Lower lobe of right lung (tissue), 2 donors: ENCODE measurements around the gene MND1. TPM values are rescaled to one million over a fixed set of nuclear protein-coding genes. Genes with fewer than 3 reads are reported as not detected.

Experiments
- ATAC-seq, 2 donors: fragments of 200-7000 bp; cut with Tn5 transposase; one replicate each; pipeline ENCODE4 v1.9.1; 2020 to 2022; ENCODE audit warnings: mild to moderate bottlenecking in 2 of 2, moderate library complexity in 2 of 2
- DNase-seq: peaks from one replicate; pipeline ENCODE4 v3.0.0-alpha.2; 2020
- H3K27ac ChIP-seq: fragments of 200-600 bp; one replicate; pipeline ENCODE4 v1.8.0; 2022
- H3K27me3 ChIP-seq: fragments of 200-600 bp; one replicate; pipeline ENCODE4 v1.8.0; 2022; ENCODE audit warnings: low read depth
- H3K36me3 ChIP-seq: fragments of 200-600 bp; one replicate; pipeline ENCODE4 v1.8.0; 2022; ENCODE audit warnings: mild to moderate bottlenecking
- H3K4me1 ChIP-seq: fragments of 200-600 bp; one replicate; pipeline ENCODE4 v1.8.0; 2022
- H3K4me3 ChIP-seq: fragments of 200-600 bp; one replicate; pipeline ENCODE4 v1.8.0; 2022; ENCODE audit warnings: mild to moderate bottlenecking
- H3K9me3 ChIP-seq: fragments of 200-600 bp; one replicate; pipeline ENCODE4 v1.8.0; 2022
- intact Hi-C: fragments of 100-400 bp; cut with DNase I; formaldehyde crosslinking; loops from one replicate; pipeline ENCODE4 v1.11.0; 2022
- total RNA-seq: library from RNA; stranded (reverse); fragmentation: NEBNext Ultra II Directional; extraction: Animal tissue kit (Norgen Biotek cat#: 25700); gene quantifications from one replicate; pipeline ENCODE4 v1.2.1, GENCODE V29; 2021
- TF ChIP-seq, protein P1 (sequence below): fragments of 200-600 bp; IDR thresholded peaks from one replicate; pipeline ENCODE4 v1.8.0; 2022; ENCODE audit warnings: antibody characterized with exemption, mild to moderate bottlenecking
- donor health status: DM: no; HTN: yes; CAD: no; lungs with severe emphysema.

Gene MND1
- total RNA-seq, 1 donor from 2014 or later: 0.83 TPM

DNA sequence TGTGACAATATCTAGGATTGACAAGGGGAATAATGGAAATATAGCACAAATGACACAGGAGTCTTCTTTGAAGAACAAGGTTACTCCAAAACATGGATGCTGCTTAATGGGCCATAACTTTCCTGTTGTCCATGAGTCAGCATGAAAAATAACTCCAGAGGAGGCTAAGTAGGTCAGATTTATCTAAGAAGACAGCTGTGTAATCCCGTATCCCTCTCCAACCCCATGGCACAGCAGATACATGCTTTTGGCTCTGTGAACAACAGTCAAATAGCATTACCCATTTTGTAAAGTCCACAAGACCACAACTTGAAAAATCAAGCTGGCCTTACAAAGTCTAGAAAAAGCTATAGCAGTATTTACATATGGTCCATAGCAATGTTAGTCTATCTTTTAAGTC, 119.6 kb downstream of the MND1 start:
- intact Hi-C loops: no loop called here
- DNase-seq: no peak
- peaks cover 28% of the 10 kb centered on the region for H3K4me1 ChIP-seq
- H3K4me3 ChIP-seq: no peak overlapping the region
- no peak overlapping the region for H3K27ac ChIP-seq
- no peaks in the 10 kb centered on the region for H3K9me3 ChIP-seq
- ATAC-seq: no peak
- no peaks in the 10 kb centered on the region for H3K27me3 ChIP-seq
- H3K36me3 ChIP-seq: no peaks in the 10 kb centered on the region
- TF ChIP-seq, protein P1, sequence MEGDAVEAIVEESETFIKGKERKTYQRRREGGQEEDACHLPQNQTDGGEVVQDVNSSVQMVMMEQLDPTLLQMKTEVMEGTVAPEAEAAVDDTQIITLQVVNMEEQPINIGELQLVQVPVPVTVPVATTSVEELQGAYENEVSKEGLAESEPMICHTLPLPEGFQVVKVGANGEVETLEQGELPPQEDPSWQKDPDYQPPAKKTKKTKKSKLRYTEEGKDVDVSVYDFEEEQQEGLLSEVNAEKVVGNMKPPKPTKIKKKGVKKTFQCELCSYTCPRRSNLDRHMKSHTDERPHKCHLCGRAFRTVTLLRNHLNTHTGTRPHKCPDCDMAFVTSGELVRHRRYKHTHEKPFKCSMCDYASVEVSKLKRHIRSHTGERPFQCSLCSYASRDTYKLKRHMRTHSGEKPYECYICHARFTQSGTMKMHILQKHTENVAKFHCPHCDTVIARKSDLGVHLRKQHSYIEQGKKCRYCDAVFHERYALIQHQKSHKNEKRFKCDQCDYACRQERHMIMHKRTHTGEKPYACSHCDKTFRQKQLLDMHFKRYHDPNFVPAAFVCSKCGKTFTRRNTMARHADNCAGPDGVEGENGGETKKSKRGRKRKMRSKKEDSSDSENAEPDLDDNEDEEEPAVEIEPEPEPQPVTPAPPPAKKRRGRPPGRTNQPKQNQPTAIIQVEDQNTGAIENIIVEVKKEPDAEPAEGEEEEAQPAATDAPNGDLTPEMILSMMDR: no peak

Other genes starting within 250 kb of the MND1 start
- gene TRIM2, start 140.2 kb upstream of the MND1 start, total RNA-seq: 32.6 TPM
- gene TMEM131L, start 121.7 kb downstream of the MND1 start, total RNA-seq: 21.7 TPM